Dedifferentiated amniotic fluid mesenchymal stem cell (primary cell): Measurements from ENCODE around the gene KRTCAP3.
"Not testable (repeated sequence)": the region's sequence is repeated elsewhere in the genome, so short reads cannot be mapped to it uniquely, and the experiment has no call there.

Experiments
- DNase-seq: peaks from one replicate; pipeline ENCODE4 v3.0.0-alpha.2; 2016; ENCODE audit errors: extremely low spot score

KRTCAP3 gene

GRCh38 chr2:27441958-27442919, at the start of gene KRTCAP3:
TSS of gene KRTCAP3 (plus strand) at chr2:27442381. CDS start at chr2:27442413, 32 bp downstream.
- no peak for DNase-seq

GRCh38 chr2:27393225-27393624, 49.0 kb upstream of the KRTCAP3 start:
- DNase-seq = no peak

- DNase-seq = no peak
Measured at GRCh38 chr2:27398962-27399361, 43.2 kb upstream of the KRTCAP3 start.

GRCh38 chr2:27400348-27401135, 41.6 kb upstream of the KRTCAP3 start:
- DNase-seq = no peak

GRCh38 chr2:27407798-27408491, 34.2 kb upstream of the KRTCAP3 start:
- DNase-seq = peak; percentile 30

GRCh38 chr2:27408601-27409320, 33.4 kb upstream of the KRTCAP3 start:
- DNase-seq = no peak

GRCh38 chr2:27409321-27410073, 32.7 kb upstream of the KRTCAP3 start, which contains the start of gene PPM1G:
TSS of gene PPM1G (minus strand) at chr2:27409591. CDS start at chr2:27409422, 169 bp downstream.
- peak; percentile 85 for DNase-seq

- DNase-seq = no peak
Measured at GRCh38 chr2:27412419-27413152, 29.6 kb upstream of the KRTCAP3 start.

- no peak for DNase-seq
Measured at GRCh38 chr2:27416151-27416550, 26.0 kb upstream of the KRTCAP3 start.

GRCh38 chr2:27420996-27421395, 21.2 kb upstream of the KRTCAP3 start:
- DNase-seq = no peak

- DNase-seq = no peak
Measured at GRCh38 chr2:27421660-27422250, 20.4 kb upstream of the KRTCAP3 start.

GRCh38 chr2:27422958-27423357, 19.2 kb upstream of the KRTCAP3 start:
- DNase-seq = no peak

GRCh38 chr2:27425039-27425438, 17.1 kb upstream of the KRTCAP3 start:
- DNase-seq = not testable (repeated sequence)

GRCh38 chr2:27427863-27428212, 14.3 kb upstream of the KRTCAP3 start:
- no peak for DNase-seq

GRCh38 chr2:27428213-27428977, 13.8 kb upstream of the KRTCAP3 start, which contains the start of gene NRBP1:
TSS of gene NRBP1 (plus strand) at chr2:27428631. CDS start at chr2:27433274, 4,643 bp downstream.
- DNase-seq = peak; percentile 78

GRCh38 chr2:27428978-27429541, 13.1 kb upstream of the KRTCAP3 start:
- DNase-seq = peak; percentile 56

- DNase-seq = no peak
Measured at GRCh38 chr2:27431395-27431794, 10.8 kb upstream of the KRTCAP3 start.

- no peak for DNase-seq
Measured at GRCh38 chr2:27435628-27436027, 6.6 kb upstream of the KRTCAP3 start.
